Stimulated activated CD4-positive, alpha-beta T cell treated with anti-CD3 and anti-CD28 coated beads, Interleukin-1b, Interleukin-23, amount 100 ng/mL, for 1 hour (primary cell): ENCODE results near the gene NSL1.
"Not testable (repeated sequence)": the region's sequence is repeated elsewhere in the genome, so short reads cannot be mapped to it uniquely, and the experiment has no call there.

Source experiments
- DNase-seq, 2 donors: peaks; one replicate each; pipeline ENCODE4 v3.0.0-alpha.2; 2020; ENCODE audit warnings: low read depth in 2 of 2

Gene NSL1

GRCh38 chr1:212791676-212792395 is at the start of gene NSL1, which contains the start of gene TATDN3:
NSL1 (minus strand) TSS chr1:212791777; CDS start chr1:212791763, 14 bp downstream.
TATDN3 (plus strand) TSS chr1:212791894; CDS start chr1:212791922, 28 bp downstream.
- DNase-seq: peak; percentile 84 to 99

- DNase-seq: no peak
These were observed 46.6 kb upstream of the NSL1 start for GRCh38 chr1:212838145-212838544.

GRCh38 chr1:212833211-212834207 is 41.9 kb upstream of the NSL1 start:
- DNase-seq: not testable (repeated sequence)

GRCh38 chr1:212828395-212828794 is 36.8 kb upstream of the NSL1 start:
- no peak for DNase-seq

GRCh38 chr1:212827831-212828278 is 36.3 kb upstream of the NSL1 start:
- DNase-seq: no peak

GRCh38 chr1:212827171-212827776 is 35.7 kb upstream of the NSL1 start:
- DNase-seq: no peak

GRCh38 chr1:212825798-212826452 is 34.3 kb upstream of the NSL1 start:
- no peak for DNase-seq

GRCh38 chr1:212824201-212824600 is 32.6 kb upstream of the NSL1 start:
- no peak for DNase-seq

- no peak for DNase-seq
These were observed 31.4 kb upstream of the NSL1 start for GRCh38 chr1:212822956-212823355.

- DNase-seq: no peak
These were observed 29.4 kb upstream of the NSL1 start for GRCh38 chr1:212820969-212821368.

- DNase-seq: no peak
These were observed 28.1 kb upstream of the NSL1 start for GRCh38 chr1:212819726-212820125.

GRCh38 chr1:212816567-212817278 is 25.1 kb upstream of the NSL1 start:
- DNase-seq: no peak

GRCh38 chr1:212814537-212815334 is 23.2 kb upstream of the NSL1 start:
- DNase-seq: no peak

- DNase-seq: no peak
These were observed 14.2 kb upstream of the NSL1 start for GRCh38 chr1:212805767-212806166.

- no peak for DNase-seq
These were observed 6.1 kb upstream of the NSL1 start for GRCh38 chr1:212797681-212798080.

- no peak for DNase-seq
These were observed 3.0 kb upstream of the NSL1 start for GRCh38 chr1:212794561-212795014.

- no peak for DNase-seq
These were observed 875 bp upstream of the NSL1 start for GRCh38 chr1:212792396-212792908.

- no peak for DNase-seq
These were observed 309 bp downstream of the NSL1 start for GRCh38 chr1:212791261-212791675.

- no peak for DNase-seq
These were observed 5.7 kb downstream of the NSL1 start for GRCh38 chr1:212785871-212786270.

- DNase-seq: no peak
These were observed 7.6 kb downstream of the NSL1 start for GRCh38 chr1:212783976-212784375.
